ENCODE measurements around the gene PRKG1. TPM values are rescaled to one million over a fixed set of nuclear protein-coding genes. Genes with fewer than 3 reads are reported as not detected.

PRKG1 gene
- total RNA-seq, 1 experiment from 2014 or later, result 7.4 TPM

DNA sequence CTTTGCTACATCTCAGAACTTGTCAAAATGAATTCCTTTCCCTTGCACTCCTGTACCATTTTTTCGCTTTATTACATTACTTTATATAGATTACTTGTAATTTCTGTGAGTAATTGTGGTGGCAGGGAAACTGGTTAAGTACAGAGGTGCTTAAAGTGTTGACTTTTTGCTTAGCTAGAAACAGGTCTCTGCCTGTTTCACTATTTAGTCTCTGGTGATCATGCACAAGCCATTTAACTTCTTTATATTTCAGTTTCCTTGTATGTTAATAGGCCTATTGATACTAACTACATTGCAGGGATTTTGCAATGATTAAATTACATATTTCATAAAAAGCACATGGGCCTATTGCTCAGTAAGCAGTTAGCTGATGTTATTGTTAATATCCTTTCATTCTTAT is 233.8 kb downstream of the PRKG1 start:
- BruUV-seq (replicated peaks), result no TSS peak
- intact Hi-C loops (cut with micrococcal nuclease), result no loop called here
- Histone ChIP-seq H3F3A (ENCODE audit: low read length, unreplicated experiment) (no peaks in the 10 kb centered on the region), H3K4me2 (ENCODE audit: low read length) (no peak overlapping the region), H3K79me2 (ENCODE audit: low read length) (no peaks in the 10 kb centered on the region), H2AFZ (ENCODE audit: low read length) (no peak overlapping the region), H3K9ac (ENCODE audit: low read length) (no peak overlapping the region), H3K4me3 (ENCODE audit: low read length) (no peak overlapping the region), H3K27me3 (ENCODE audit: low read length) (no peaks in the 10 kb centered on the region), H3K9me2 (replicated peaks; ENCODE audit: low read length) (0 out of 2 replicates have a peak, but pooled peaks cover 4% of the 10 kb centered on the region), H3K4me1 (ENCODE audit: insufficient read depth, low read length) (peaks cover 6% of the 10 kb centered on the region; the same call in 1 of the 2 replicates), H3K27ac (ENCODE audit: low read length) (no peak overlapping the region), H4K20me1 (ENCODE audit: low read length) (no peaks in the 10 kb centered on the region), H3K36me3 (ENCODE audit: low read depth, low read length) (no peaks in the 10 kb centered on the region), H3K9me3 (ENCODE audit: low read length) (no peaks in the 10 kb centered on the region)
- ATAC-seq, result no peak
- DNase-seq, result no peak
- no peak for TF ChIP-seq EZH2phosphoT487 (IDR thresholded peaks at IDR 0.05; ENCODE audit: borderline replicate concordance, low read length)
- TF ChIP-seq, protein P1, sequence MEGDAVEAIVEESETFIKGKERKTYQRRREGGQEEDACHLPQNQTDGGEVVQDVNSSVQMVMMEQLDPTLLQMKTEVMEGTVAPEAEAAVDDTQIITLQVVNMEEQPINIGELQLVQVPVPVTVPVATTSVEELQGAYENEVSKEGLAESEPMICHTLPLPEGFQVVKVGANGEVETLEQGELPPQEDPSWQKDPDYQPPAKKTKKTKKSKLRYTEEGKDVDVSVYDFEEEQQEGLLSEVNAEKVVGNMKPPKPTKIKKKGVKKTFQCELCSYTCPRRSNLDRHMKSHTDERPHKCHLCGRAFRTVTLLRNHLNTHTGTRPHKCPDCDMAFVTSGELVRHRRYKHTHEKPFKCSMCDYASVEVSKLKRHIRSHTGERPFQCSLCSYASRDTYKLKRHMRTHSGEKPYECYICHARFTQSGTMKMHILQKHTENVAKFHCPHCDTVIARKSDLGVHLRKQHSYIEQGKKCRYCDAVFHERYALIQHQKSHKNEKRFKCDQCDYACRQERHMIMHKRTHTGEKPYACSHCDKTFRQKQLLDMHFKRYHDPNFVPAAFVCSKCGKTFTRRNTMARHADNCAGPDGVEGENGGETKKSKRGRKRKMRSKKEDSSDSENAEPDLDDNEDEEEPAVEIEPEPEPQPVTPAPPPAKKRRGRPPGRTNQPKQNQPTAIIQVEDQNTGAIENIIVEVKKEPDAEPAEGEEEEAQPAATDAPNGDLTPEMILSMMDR (conservative IDR thresholded peaks at IDR 0.05; ENCODE audit: low read depth, low read length), result no peak
- TF ChIP-seq EZH2 (IDR thresholded peaks at IDR 0.05; ENCODE audit: low read length, unreplicated experiment), result no peak
- ChIA-PET CTCF (no interaction called here), POLR2A (ENCODE audit: unreplicated experiment) (no interaction called here)

- Histone ChIP-seq H3K9me3 (ENCODE audit: low read length) (no peaks in the 10 kb centered on the region), H3K27ac (ENCODE audit: low read length) (no peak overlapping the region), H2AFZ (ENCODE audit: low read length) (no peak overlapping the region), H3K9me2 (replicated peaks; ENCODE audit: low read length) (0 out of 2 replicates have a peak, but pooled peaks cover 4% of the 10 kb centered on the region), H3K79me2 (ENCODE audit: low read length) (no peaks in the 10 kb centered on the region), H3K27me3 (ENCODE audit: low read length) (no peaks in the 10 kb centered on the region), H3K4me1 (ENCODE audit: insufficient read depth, low read length) (peaks cover 6% of the 10 kb centered on the region; the same call in 1 of the 2 replicates), H4K20me1 (ENCODE audit: low read length) (no peaks in the 10 kb centered on the region), H3K4me3 (ENCODE audit: low read length) (no peak overlapping the region), H3F3A (ENCODE audit: low read length, unreplicated experiment) (no peaks in the 10 kb centered on the region), H3K9ac (ENCODE audit: low read length) (no peak overlapping the region), H3K36me3 (ENCODE audit: low read depth, low read length) (no peaks in the 10 kb centered on the region), H3K4me2 (ENCODE audit: low read length) (no peak overlapping the region)
- no TSS peak for BruUV-seq (replicated peaks)
- DNase-seq (peak; percentile 49), ATAC-seq (peak; percentile 87)
- TF ChIP-seq, protein P1 (conservative IDR thresholded peaks at IDR 0.05; ENCODE audit: low read depth, low read length), result no peak
- no peak for TF ChIP-seq EZH2 (IDR thresholded peaks at IDR 0.05; ENCODE audit: low read length, unreplicated experiment)
- no peak for TF ChIP-seq EZH2phosphoT487 (IDR thresholded peaks at IDR 0.05; ENCODE audit: borderline replicate concordance, low read length)
- ChIA-PET POLR2A (ENCODE audit: unreplicated experiment) (no interaction called here), CTCF (no interaction called here)
- intact Hi-C loops (cut with micrococcal nuclease), result no loop called here
Observed at GRCh38 chr10:51311228-51311627, 236.9 kb downstream of the PRKG1 start.

- no peak for TF ChIP-seq EZH2 (IDR thresholded peaks at IDR 0.05; ENCODE audit: low read length, unreplicated experiment)
- TF ChIP-seq, protein P1 (conservative IDR thresholded peaks at IDR 0.05; ENCODE audit: low read depth, low read length), result no peak
- no peak for TF ChIP-seq EZH2phosphoT487 (IDR thresholded peaks at IDR 0.05; ENCODE audit: borderline replicate concordance, low read length)
- CTCF ChIA-PET, result interaction anchor here (0.6 kb wide), 1 partner anchor 10 kb away, joined by 6 read pairs; no protein-coding TSS in a partner anchor
- POLR2A ChIA-PET (ENCODE audit: unreplicated experiment), result no interaction called here
- no TSS peak for BruUV-seq (replicated peaks)
- intact Hi-C loops (cut with micrococcal nuclease), result no loop called here
- no peak overlapping the region for H3K4me3 ChIP-seq (ENCODE audit: low read length)
- DNase-seq (no peak), ATAC-seq (no peak)
- no peaks in the 10 kb centered on the region for H4K20me1 ChIP-seq (ENCODE audit: low read length)
- no peak overlapping the region for H3K4me2 ChIP-seq (ENCODE audit: low read length)
- no peak overlapping the region for H2AFZ ChIP-seq (ENCODE audit: low read length)
- no peaks in the 10 kb centered on the region for H3F3A ChIP-seq (ENCODE audit: low read length, unreplicated experiment)
- H3K79me2 ChIP-seq (ENCODE audit: low read length), result no peaks in the 10 kb centered on the region
- H3K4me1 ChIP-seq (ENCODE audit: insufficient read depth, low read length), result peaks cover 6% of the 10 kb centered on the region; the same call in 1 of the 2 replicates
- no peak overlapping the region for H3K27ac ChIP-seq (ENCODE audit: low read length)
- H3K27me3 ChIP-seq (ENCODE audit: low read length), result no peaks in the 10 kb centered on the region
- H3K36me3 ChIP-seq (ENCODE audit: low read depth, low read length), result no peaks in the 10 kb centered on the region
- 0 out of 2 replicates have a peak, but pooled peaks cover 4% of the 10 kb centered on the region for H3K9me2 ChIP-seq (replicated peaks; ENCODE audit: low read length)
- no peaks in the 10 kb centered on the region for H3K9me3 ChIP-seq (ENCODE audit: low read length)
- H3K9ac ChIP-seq (ENCODE audit: low read length), result no peak overlapping the region
Observed at GRCh38 chr10:51312817-51313216, 238.5 kb downstream of the PRKG1 start.
